Measurements from ENCODE around the gene TAF3. TPM values are rescaled to one million over a fixed set of nuclear protein-coding genes. Genes with fewer than 3 reads are reported as not detected.

Gene TAF3
- total RNA-seq, 1 donor from 2014 or later: 8.5 TPM

DNA sequence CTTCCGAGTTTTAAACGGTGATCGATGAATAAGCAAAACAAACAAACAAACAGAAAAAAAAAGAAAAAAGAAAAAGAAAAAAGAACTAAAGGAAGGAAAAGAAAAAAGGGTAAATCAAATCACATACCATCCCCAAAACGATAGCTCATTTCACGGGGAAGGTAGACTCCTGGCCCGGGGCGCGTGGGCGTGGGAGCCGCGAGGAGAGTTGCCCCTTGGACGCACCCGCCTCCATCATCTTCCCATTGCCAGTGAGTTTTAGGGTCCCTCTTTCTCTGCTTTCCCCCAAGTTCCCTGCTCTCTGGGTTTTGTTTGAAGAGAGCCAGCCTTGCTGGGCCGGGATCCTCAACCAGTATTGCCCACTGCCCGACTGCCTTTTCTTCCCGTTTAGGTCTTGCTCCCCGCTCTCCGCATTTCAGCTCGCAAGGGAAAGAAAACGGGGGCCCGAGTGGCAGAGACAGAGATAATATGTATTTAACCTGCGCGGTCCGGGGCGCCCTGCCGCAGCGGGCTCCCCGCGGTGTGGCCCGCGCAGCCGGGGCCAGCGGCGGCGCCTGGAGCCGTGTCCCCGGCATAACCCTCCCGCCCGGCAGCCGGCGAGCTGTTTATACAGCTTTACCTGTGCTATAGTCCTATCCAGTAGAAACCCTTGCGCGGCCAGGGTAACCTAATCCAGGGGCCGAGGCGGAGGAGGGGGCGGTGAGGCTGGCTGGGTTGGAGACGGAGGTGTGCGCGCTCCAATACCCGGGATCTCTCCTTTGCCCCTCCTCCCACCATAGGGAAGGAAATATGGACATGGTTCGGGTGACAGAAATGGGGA is 230.9 kb downstream of the TAF3 start:
- H3K36me3 Mint-ChIP-seq: no peaks in the 10 kb centered on the region
- peaks cover 61% of the 10 kb centered on the region for H3K4me1 Mint-ChIP-seq
- H3K27ac Mint-ChIP-seq: peak overlapping the region; percentile 83
- H3K27me3 Mint-ChIP-seq (ENCODE audit: low read depth): peaks cover 62% of the 10 kb centered on the region
- peak in 1 of 2 experiments; percentile 63 for DNase-seq (ENCODE audit: low spot score in 2 of 2, unreplicated experiment in 2 of 2)
- H3K4me3 Mint-ChIP-seq: peak overlapping the region; percentile 72
- no peaks in the 10 kb centered on the region for H3K9me3 Mint-ChIP-seq
- TF ChIP-seq, protein P1, sequence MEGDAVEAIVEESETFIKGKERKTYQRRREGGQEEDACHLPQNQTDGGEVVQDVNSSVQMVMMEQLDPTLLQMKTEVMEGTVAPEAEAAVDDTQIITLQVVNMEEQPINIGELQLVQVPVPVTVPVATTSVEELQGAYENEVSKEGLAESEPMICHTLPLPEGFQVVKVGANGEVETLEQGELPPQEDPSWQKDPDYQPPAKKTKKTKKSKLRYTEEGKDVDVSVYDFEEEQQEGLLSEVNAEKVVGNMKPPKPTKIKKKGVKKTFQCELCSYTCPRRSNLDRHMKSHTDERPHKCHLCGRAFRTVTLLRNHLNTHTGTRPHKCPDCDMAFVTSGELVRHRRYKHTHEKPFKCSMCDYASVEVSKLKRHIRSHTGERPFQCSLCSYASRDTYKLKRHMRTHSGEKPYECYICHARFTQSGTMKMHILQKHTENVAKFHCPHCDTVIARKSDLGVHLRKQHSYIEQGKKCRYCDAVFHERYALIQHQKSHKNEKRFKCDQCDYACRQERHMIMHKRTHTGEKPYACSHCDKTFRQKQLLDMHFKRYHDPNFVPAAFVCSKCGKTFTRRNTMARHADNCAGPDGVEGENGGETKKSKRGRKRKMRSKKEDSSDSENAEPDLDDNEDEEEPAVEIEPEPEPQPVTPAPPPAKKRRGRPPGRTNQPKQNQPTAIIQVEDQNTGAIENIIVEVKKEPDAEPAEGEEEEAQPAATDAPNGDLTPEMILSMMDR (IDR thresholded peaks at IDR 0.05; ENCODE audit: unreplicated experiment): no peak

DNA sequence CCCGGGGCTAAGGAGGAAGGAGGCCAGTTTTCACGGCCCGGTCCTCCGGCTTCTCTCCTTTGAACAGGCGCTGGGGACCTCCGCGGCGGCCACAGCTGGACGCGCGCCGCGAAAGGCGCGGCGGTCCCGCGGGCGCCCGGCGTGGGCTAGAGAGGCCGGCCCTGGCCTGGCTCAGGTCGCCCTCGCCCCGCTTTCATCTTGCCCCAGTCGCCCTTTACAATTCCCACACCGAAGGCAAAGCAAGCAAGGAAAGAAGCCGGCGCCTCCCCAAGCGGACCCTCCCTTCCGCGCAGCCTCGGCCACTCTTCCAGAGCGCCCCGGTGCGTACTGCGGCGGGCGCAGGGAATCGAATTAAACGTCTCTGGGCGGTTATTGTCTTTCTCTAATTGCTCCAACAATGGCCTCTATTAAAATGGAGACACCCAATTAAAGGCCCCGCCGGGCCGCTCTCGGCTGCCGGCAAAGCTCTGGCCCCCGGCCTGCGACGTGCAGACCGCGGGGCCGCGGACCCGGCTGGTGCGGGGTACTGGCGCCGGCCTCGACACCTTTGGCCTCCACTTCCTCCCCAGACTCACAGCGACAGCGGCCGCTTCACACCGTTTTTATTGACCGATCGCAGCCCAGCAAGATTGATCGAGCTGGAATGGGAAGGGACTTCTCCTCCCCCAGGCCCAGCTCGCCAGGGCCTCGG is 231.7 kb downstream of the TAF3 start:
- peak in 1 of 2 experiments; percentile 52 for DNase-seq (ENCODE audit: low spot score in 2 of 2, unreplicated experiment in 2 of 2)
- peaks cover 56% of the 10 kb centered on the region for H3K27me3 Mint-ChIP-seq (ENCODE audit: low read depth)
- H3K4me1 Mint-ChIP-seq: peaks cover 58% of the 10 kb centered on the region
- TF ChIP-seq, protein P1 (IDR thresholded peaks at IDR 0.05; ENCODE audit: unreplicated experiment): no peak
- peak overlapping the region; percentile 86 for H3K27ac Mint-ChIP-seq
- H3K36me3 Mint-ChIP-seq: no peaks in the 10 kb centered on the region
- peak overlapping the region; percentile 88 for H3K4me3 Mint-ChIP-seq
- no peaks in the 10 kb centered on the region for H3K9me3 Mint-ChIP-seq

DNA sequence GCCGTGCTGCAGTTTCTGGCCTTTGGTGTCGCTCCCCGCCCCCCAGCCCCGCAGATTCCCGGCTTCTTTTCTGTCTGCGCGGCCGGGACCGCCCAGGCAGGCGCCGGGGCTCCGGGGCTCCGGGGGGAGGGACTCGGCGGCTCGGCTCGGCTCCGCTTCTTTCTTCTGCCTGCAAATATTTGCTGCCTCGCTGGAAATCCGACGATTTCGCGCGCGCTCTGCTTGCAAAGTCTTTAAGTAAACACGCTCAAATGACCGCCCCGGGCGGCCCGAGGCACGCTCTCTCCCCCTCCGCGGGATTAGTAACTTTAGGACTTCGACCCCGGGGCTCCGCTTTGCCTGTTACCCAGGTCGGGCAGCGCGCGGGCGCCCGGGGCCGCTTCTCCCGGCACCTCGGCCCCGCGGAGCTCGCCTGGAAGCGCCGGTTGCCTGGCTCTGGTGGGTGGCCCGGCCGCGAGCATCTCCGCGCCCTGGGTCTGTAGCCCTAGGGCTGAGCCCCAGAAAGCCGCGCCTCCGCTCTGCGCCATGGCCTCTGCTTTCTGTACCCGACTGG is 232.3 kb downstream of the TAF3 start:
- Mint-ChIP-seq H3K9me3 (no peaks in the 10 kb centered on the region), H3K27ac (peak overlapping the region; percentile 89), H3K27me3 (ENCODE audit: low read depth) (peaks cover 50% of the 10 kb centered on the region), H3K36me3 (no peaks in the 10 kb centered on the region), H3K4me1 (peaks cover 52% of the 10 kb centered on the region), H3K4me3 (peak overlapping the region; percentile 88)
- TF ChIP-seq, protein P1 (IDR thresholded peaks at IDR 0.05; ENCODE audit: unreplicated experiment): no peak
- DNase-seq (ENCODE audit: low spot score in 2 of 2, unreplicated experiment in 2 of 2): peak in 1 of 2 experiments; percentile 71

DNA sequence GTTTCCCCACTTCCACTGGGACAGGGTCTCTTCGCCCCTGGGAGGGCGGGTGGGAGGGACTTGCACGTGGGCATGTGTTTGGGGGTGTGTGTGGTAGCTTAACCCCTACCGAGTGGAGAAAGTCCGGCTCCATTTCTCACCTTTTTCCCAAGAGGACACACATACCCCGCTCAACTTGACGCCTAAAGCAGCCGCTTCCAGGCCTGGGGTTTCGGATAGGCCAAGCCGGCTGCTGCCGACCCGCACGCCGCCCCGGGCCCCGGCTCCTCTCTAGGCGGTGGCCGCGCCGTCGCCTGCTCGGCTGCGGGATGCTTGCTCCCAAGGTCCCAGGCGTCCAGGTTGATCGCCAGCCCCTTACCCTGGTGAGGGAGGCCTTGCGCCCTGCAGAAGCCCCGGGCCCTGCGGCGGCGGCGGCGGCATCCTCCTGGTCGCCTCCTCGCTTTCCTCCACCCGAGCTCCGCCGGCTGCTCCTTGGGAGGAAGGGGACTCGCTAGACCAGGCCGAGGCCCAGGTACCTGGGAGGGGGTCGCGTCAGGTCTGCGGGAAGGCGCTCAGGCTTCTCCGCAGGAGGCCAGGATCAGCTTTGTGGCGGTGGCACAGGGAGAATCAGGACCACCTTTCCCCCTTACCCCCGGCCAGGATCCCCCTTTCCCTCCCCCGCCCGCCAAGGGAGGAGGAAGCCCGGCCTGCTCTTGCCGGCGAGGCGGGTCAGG is 233.0 kb downstream of the TAF3 start:
- Mint-ChIP-seq H3K4me1 (peaks cover 46% of the 10 kb centered on the region), H3K4me3 (peak overlapping the region; percentile 88), H3K27me3 (ENCODE audit: low read depth) (peaks cover 43% of the 10 kb centered on the region), H3K27ac (peak overlapping the region; percentile 81), H3K36me3 (peaks cover under 1% of the 10 kb centered on the region), H3K9me3 (no peaks in the 10 kb centered on the region)
- DNase-seq (ENCODE audit: low spot score in 2 of 2, unreplicated experiment in 2 of 2): peak in 1 of 2 experiments; percentile 57
- TF ChIP-seq, protein P1 (IDR thresholded peaks at IDR 0.05; ENCODE audit: unreplicated experiment): no peak

DNA sequence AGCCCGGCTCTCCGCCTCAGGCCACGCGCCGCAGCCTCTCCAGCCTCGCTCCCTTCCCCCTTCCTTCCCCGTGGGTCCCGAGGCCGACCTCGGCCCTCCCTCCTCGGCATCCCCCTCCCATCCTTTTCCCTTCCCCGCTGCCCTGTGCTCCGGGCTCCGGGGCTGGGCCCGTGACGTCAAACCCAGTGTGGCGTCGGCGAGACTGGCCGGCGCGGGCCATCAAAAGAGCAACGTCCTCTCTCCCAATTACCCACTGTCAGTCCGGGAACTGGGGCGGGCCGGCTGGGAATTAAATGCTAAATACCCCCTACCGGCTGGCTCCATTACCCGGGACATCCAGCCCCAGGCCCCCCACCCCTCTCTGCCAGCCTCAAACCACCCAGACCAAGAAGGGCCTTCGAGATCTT is 233.5 kb downstream of the TAF3 start:
- Mint-ChIP-seq H3K9me3 (no peaks in the 10 kb centered on the region), H3K27ac (peak overlapping the region; percentile 94), H3K4me1 (peaks cover 45% of the 10 kb centered on the region), H3K4me3 (peak overlapping the region; percentile 88), H3K36me3 (peaks cover 6% of the 10 kb centered on the region), H3K27me3 (ENCODE audit: low read depth) (peaks cover 40% of the 10 kb centered on the region)
- DNase-seq (ENCODE audit: low spot score in 2 of 2, unreplicated experiment in 2 of 2): peak in 1 of 2 experiments; percentile 73
- TF ChIP-seq, protein P1 (IDR thresholded peaks at IDR 0.05; ENCODE audit: unreplicated experiment): no peak

Data from mesothelial cell of epicardium (in vitro differentiated cells).